HUDEP-2 (cell line): ENCODE data around the gene IQSEC3.
"Not testable (repeated sequence)": the region's sequence is repeated elsewhere in the genome, so short reads cannot be mapped to it uniquely, and the experiment has no call there.

Experiments used
- DNase-seq, 76 experiments: peaks; one replicate each; lab custom pipeline; 2025; ENCODE audit not compliant: unreplicated experiment in 76 of 76; lab: John Stamatoyannopoulos, UW

Gene IQSEC3

DNA sequence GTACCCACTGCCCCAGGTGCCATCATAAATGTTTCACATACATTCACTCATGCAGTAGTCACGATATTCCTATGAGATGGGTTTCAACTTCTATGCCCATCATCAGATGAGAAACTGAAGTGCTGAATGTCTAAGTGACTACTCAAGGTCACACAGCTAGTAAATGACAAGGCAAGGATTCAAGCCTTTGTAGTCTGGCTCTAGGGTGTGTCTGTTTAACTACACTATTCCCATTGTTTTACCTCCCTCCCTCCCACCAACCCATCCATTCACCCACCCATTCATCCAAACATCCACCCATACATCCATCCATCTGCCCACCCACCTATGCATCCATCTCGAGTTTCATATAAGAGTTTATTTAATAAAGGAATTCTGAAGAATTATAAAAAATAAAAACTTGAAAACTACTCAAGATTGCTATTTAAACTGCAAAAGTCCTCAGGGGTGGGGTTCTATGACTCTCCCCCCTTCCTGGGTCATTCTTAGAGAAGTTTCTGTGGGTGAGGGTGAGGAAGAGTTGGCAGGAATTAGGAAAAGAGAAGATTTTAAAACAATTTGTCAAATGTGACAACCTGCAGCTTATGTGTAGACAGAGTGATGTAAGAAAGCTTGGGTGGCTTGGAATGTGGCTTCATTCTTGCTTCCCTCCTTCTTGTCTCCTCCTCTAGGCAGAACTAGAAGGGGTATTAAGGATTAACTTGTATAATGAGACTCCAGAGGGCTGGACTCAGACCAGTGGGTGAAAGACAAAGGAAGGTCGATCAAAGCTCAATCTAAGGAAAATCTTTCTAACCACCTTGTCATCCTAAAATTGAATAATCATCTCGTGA is 13.4 kb upstream of the IQSEC3 start:
- not testable (repeated sequence) for DNase-seq

GRCh38 chr12:53735-54730 is 12.5 kb upstream of the IQSEC3 start:
- no peak for DNase-seq

- DNase-seq, result no peak
These were observed 11.6 kb upstream of the IQSEC3 start for GRCh38 chr12:54750-55535.

DNA sequence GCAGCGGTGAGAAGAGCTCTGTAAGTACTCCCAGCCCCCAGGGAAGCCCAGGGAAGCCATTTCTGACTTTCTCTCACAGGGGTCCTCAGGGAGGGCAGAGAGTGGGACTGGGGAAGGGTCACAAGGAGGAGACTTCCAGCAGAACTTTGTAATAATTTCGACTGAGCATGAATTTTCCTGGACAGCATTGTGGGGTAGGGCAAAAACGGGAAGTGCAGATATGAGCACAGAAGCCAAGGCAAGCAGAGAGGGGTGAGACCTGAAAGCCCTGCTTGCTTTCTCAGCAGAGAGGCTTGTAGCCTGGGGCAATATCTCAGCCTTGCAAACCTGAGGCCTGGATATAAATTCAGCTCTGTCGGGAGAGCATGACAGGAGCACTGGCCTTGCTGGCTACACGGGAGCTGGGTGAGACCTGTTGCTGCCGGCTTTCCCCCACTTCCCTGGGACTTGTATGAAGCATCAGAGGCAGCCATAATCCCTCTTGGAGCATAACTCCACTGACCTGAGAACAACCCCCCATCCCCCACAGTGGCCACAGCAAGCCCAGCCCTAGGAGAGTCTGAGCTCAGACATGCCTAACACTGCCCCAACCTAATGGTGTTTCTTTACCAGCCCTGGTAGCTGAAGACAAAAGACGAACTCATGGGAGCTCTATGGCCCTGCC is 9.8 kb upstream of the IQSEC3 start:
- no peak for DNase-seq

- no peak for DNase-seq
These were observed 9.0 kb upstream of the IQSEC3 start for GRCh38 chr12:57539-57938.

- DNase-seq, result no peak
These were observed 7.7 kb upstream of the IQSEC3 start for GRCh38 chr12:58832-59231.

GRCh38 chr12:61845-62244 is 4.7 kb upstream of the IQSEC3 start:
- not testable (repeated sequence) for DNase-seq

GRCh38 chr12:65491-66063 is 990 bp upstream of the IQSEC3 start:
- not testable (repeated sequence) for DNase-seq

- DNase-seq, result not testable (repeated sequence)
These were observed 376 bp downstream of the IQSEC3 start for GRCh38 chr12:66782-67504.

DNA sequence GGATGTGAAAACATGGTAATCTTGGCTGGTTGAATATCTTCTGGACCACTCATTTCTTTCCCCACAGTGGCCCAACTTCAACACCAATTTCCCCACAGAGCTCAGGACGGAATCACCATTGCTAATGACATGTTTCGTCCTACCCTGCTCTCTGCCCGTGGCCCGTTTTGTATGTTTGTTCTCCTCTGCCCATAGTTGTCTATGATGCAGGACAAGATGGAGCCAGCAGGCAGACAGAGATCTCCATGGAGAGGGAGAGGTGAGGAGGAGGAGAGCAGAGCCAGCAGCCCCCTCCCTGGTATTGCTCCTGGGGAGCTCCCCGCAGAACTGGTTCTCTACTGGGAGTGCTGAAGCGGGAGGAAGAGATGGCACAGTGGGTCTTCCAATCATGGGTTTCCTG is 3.1 kb downstream of the IQSEC3 start:
- DNase-seq, result not testable (repeated sequence)

GRCh38 chr12:70541-70940 is 4.0 kb downstream of the IQSEC3 start:
- DNase-seq, result not testable (repeated sequence)

GRCh38 chr12:72018-72417 is 5.5 kb downstream of the IQSEC3 start:
- not testable (repeated sequence) for DNase-seq

DNA sequence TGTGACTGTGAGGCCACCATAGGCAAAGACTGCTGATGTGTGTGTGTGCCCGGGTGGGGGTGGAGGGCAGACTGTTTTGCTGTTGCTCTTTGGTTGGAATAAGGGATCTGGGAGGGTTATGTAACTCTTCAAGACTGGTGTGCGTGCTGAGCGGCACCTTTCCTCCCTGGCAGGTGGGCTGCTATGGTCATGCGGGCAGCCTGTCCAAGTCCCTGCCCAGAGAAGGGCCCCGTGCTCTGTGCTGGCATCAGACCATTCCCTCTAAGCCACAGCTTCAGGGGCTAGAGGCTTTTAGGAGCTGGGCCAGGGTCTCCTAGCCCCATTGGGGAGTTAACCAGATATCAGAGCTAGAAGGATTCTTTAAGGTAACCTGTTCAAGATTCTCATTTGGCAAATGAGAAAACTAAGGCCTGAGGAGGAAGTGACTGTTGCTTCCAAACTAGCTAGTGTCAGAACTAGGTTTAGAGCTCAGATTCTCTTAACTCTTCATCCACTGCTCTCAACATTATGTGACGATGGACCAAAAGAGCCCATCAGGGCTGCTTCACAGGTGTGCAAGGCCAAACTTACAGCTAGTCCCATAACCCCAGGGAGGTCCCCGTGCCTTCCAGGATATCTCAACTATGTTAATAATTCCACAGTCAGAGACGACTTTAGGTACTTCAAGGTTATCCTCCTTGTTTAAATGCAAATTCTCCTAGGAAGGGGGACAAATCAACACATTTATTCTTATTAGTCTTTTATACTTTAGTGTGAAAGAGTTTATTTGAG is 8.0 kb downstream of the IQSEC3 start:
- not testable (repeated sequence) for DNase-seq

- DNase-seq, result not testable (repeated sequence)
These were observed 9.0 kb downstream of the IQSEC3 start for GRCh38 chr12:75541-75940.

DNA sequence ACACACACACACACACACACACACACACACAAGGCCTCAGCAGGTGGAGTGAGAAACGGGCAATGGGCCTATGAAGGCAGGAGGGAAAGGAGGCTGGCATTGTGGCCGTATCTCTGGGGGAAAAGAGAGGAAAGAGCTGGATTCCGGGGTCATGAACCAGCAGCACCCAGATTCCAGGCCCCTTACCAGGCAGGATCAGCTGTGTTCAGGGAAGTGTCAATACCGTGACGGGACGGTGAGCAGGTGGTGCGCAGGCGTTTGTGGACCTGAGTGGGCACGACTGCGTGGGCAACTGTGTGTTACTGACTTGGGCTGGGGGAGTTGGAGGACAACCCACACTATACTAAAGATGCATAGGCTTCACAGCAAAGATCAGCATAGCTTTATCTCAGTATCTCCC is 9.5 kb downstream of the IQSEC3 start:
- DNase-seq, result not testable (repeated sequence)

- DNase-seq, result not testable (repeated sequence)
These were observed 10.0 kb downstream of the IQSEC3 start for GRCh38 chr12:76551-76950.

DNA sequence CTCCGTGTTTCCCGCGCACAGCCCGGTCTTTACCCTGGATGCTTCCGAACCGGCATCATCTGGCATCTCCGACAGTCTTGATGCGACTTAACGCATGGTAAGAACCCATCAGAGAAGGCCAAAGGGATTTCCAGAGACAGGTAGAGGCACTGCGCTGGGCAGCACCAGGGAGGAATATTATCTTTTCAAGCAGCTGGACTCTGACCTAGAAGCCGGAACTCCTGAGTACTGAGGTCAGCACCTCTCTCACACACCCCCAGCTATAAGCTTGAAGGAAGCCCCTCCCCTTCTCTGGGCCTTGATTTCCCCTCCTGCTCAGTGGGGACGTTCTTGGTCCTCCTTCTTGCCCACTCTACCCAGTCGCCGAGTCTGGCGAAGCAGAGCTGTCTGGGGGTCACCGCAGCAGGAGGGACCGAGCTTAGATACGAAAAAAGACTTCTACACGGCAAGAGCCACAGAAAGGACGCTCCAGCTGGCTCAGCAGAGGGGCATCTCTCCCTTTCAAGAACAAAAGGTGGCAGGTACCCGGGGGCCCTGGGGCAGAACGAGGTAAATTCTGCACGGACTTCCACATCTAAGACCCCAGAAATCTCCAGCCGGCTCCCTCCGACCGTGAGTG is 10.6 kb downstream of the IQSEC3 start:
- DNase-seq, result not testable (repeated sequence)
